Spleen (tissue), 11 donors: Measurements from ENCODE around the gene MACROD2. TPM values are rescaled to one million over a fixed set of nuclear protein-coding genes. Genes with fewer than 3 reads are reported as not detected.

Experiments used
- DNase-seq: peaks from one replicate; pipeline ENCODE4 v3.0.0-alpha.2; 2020
- H3K27ac ChIP-seq, 8 donors: fragments of 200-600 bp; sonication (generic) in 7 of 8; 1 replicate in 4 of 8; 2 replicates in 4 of 8; pipeline versions ENCODE4 v1.5.0 to v1.8.0; 2016 to 2021; ENCODE audit warnings: inconsistent platforms in 4 of 8, mild to moderate bottlenecking in 4 of 8, moderate library complexity in 1 of 8
- H3K27me3 ChIP-seq, 7 donors: fragments of 200-600 bp; sonication (generic) in 6 of 7; replicated peaks in 1 of 7; 1 replicate in 4 of 7; 2 replicates in 3 of 7; pipeline versions ENCODE4 v1.5.0 to v1.8.0; 2016 to 2021; ENCODE audit warnings: inconsistent platforms in 3 of 7, mild to moderate bottlenecking in 1 of 7
- H3K36me3 ChIP-seq, 6 donors: fragments of 200-600 bp; sonication (generic) in 5 of 6; 1 replicate in 4 of 6; 2 replicates in 2 of 6; pipeline versions ENCODE4 v1.5.0 to v1.8.0; 2016 to 2021; ENCODE audit warnings: inconsistent platforms in 2 of 6
- H3K4me1 ChIP-seq, 6 donors: fragments of 200-600 bp; sonication (generic) in 5 of 6; 1 replicate in 3 of 6; 2 replicates in 3 of 6; pipeline versions ENCODE4 v1.5.0 to v1.8.0; 2016 to 2021; ENCODE audit warnings: inconsistent platforms in 3 of 6
- H3K4me3 ChIP-seq, 8 donors: fragments of 200-600 bp; sonication (generic) in 7 of 8; 1 replicate in 4 of 8; 2 replicates in 4 of 8; pipeline versions ENCODE4 v1.5.0 to v1.8.0; 2016 to 2021; ENCODE audit warnings: inconsistent platforms in 4 of 8, mild to moderate bottlenecking in 4 of 8, moderate library complexity in 2 of 8
- H3K9me3 ChIP-seq, 8 donors: fragments of 200-600 bp; sonication (generic) in 7 of 8; 1 replicate in 4 of 8; 2 replicates in 4 of 8; pipeline versions ENCODE4 v1.5.0 to v1.8.0; 2016 to 2021; ENCODE audit warnings: inconsistent platforms in 4 of 8
- CTCF ChIP-seq, 11 experiments: fragments of 200-600 bp in 7 of 11; fragments of 450-650 bp in 4 of 11; sonication (generic) in 4 of 11; IDR thresholded peaks in 8 of 11; conservative IDR thresholded peaks in 3 of 11; 1 replicate in 7 of 11; 2 replicates in 4 of 11; pipeline versions ENCODE4 v1.4.0 to v1.8.0; 2016 to 2021; ENCODE audit warnings: antibody characterized with exemption in 11 of 11, inconsistent platforms in 4 of 11, mild to moderate bottlenecking in 1 of 11
- POLR2A ChIP-seq, 3 donors: fragments of 450-650 bp; IDR thresholded peaks; one replicate each; pipeline ENCODE4 v1.5.1; 2017; ENCODE audit warnings: antibody characterized with exemption in 3 of 3, mild to moderate bottlenecking in 1 of 3
- POLR2AphosphoS5 ChIP-seq, 3 donors: sonication (generic); formaldehyde crosslinking; IDR thresholded peaks; one replicate each; pipeline ENCODE4 v1.5.1; 2017; ENCODE audit warnings: antibody characterized with exemption in 3 of 3
- WGBS, 5 donors: extraction: QIAGEN DNeasy Blood & Tissue Kit in 3 of 5; methylation state at CpG; one replicate each; pipeline versions ENCODE4 v1.1.5 to v1.1.7; 2013 to 2018; 5-methylcytosine and 5-hydroxymethylcytosine counted together
- intact Hi-C: fragments of 100-400 bp; cut with DNase I; formaldehyde crosslinking; loops from one replicate; pipeline ENCODE4 v1.15.0; 2023; ENCODE audit warnings: low total_unique reads
- polyA plus RNA-seq, 3 donors: library from polyadenylated mRNA; stranded (reverse); fragments of 200-250 nt; gene quantifications; one replicate each; pipeline ENCODE4 v1.2.1, GENCODE V29; 2013
- total RNA-seq, 7 donors: library from RNA; depleted of rRNA in 3 of 7; stranded (reverse); fragments of >200 nt in 3 of 7; fragmentation: NEBNext Ultra II Directional in 4 of 7; extraction: Animal tissue kit (Norgen Biotek cat#: 25700) in 4 of 7; gene quantifications; one replicate each; pipeline versions ENCODE4 v1.1.0 to v1.2.1, GENCODE V29; 2016 to 2021
- donor health status: healthy with polysubstance abuse.
- donor health status: DM: no; HTN: no; CAD: no; lungs with moderate emphysema.
- donor health status: DM: no; HTN: no; CAD: no.
- donor health status: Bipolar disorder and iron deficiency.
- donor health status: healthy.
- donor health status: DM: no; HTN: no; CAD: no.
- donor health status: DM: yes; HTN: yes; CAD: no.

Gene MACROD2
- total and polyA plus RNA-seq, 10 donors: 1.5 to 4.7 (median 3.4) TPM

GRCh38 chr20:15550116-15550870, 1555.0 kb downstream of the MACROD2 start:
- Histone ChIP-seq H3K9me3 (peaks cover 0 to 52% (median 39%) of the 10 kb centered on the region in 8 donors), H3K36me3 (no peaks in the 10 kb centered on the region), H3K27ac (no peak overlapping the region), H3K4me1 (no peaks in the 10 kb centered on the region), H3K27me3 (no peaks in the 10 kb centered on the region), H3K4me3 (no peak overlapping the region)
- DNase-seq: no peak
- intact Hi-C loops: no loop called here
- WGBS, 5 donors: 81 to 93% (median 87%) methylated on average over 2 of the region's 2 CpGs
- TF ChIP-seq CTCF (IDR thresholded peaks at IDR 0.05 in 8 of 11, conservative IDR thresholded peaks at IDR 0.05 in 3 of 11): no peak

GRCh38 chr20:15555913-15556312, 1560.6 kb downstream of the MACROD2 start:
- no peak for DNase-seq
- H3K36me3 ChIP-seq: no peaks in the 10 kb centered on the region
- no peak overlapping the region for H3K27ac ChIP-seq
- no peaks in the 10 kb centered on the region for H3K27me3 ChIP-seq
- H3K4me1 ChIP-seq: no peaks in the 10 kb centered on the region
- H3K4me3 ChIP-seq: no peak overlapping the region
- WGBS, 5 donors: 32 to 64% (median 51%) methylated on average over 2 of the region's 2 CpGs
- intact Hi-C loops: no loop called here
- H3K9me3 ChIP-seq: peaks cover 0 to 38% (median 34%) of the 10 kb centered on the region in 8 donors
- TF ChIP-seq CTCF (IDR thresholded peaks at IDR 0.05 in 8 of 11, conservative IDR thresholded peaks at IDR 0.05 in 3 of 11): no peak
- no peak for TF ChIP-seq POLR2A (IDR thresholded peaks at IDR 0.05)
- TF ChIP-seq POLR2AphosphoS5 (IDR thresholded peaks at IDR 0.05): no peak

- H3K4me1 ChIP-seq: no peaks in the 10 kb centered on the region
- TF ChIP-seq POLR2A (IDR thresholded peaks at IDR 0.05) (no peak), CTCF (IDR thresholded peaks at IDR 0.05 in 8 of 11, conservative IDR thresholded peaks at IDR 0.05 in 3 of 11) (no peak)
- no peaks in the 10 kb centered on the region for H3K36me3 ChIP-seq
- WGBS, 5 donors: 56 to 83% (median 76%) methylated on average over 1 of the region's 1 CpG
- no peaks in the 10 kb centered on the region for H3K27me3 ChIP-seq
- H3K4me3 ChIP-seq: no peak overlapping the region
- peaks cover 0 to 29% (median 25%) of the 10 kb centered on the region in 8 donors for H3K9me3 ChIP-seq
- no peak for DNase-seq
- intact Hi-C loops: no loop called here
- H3K27ac ChIP-seq: no peak overlapping the region
Measured at GRCh38 chr20:15556869-15557268, 1561.6 kb downstream of the MACROD2 start.

- 83 to 95% (median 88%) methylated on average over 3 of the region's 3 CpGs for WGBS, 5 donors
Measured at GRCh38 chr20:15561070-15561569, 1565.8 kb downstream of the MACROD2 start.

More at GRCh38 chr20:15561070-15561569, 1565.8 kb downstream of the MACROD2 start:
- TF ChIP-seq POLR2A (IDR thresholded peaks at IDR 0.05) (no peak), CTCF (IDR thresholded peaks at IDR 0.05 in 8 of 11, conservative IDR thresholded peaks at IDR 0.05 in 3 of 11) (no peak), POLR2AphosphoS5 (IDR thresholded peaks at IDR 0.05) (no peak)
- Histone ChIP-seq H3K27ac (no peak overlapping the region), H3K4me3 (no peak overlapping the region), H3K36me3 (no peaks in the 10 kb centered on the region), H3K9me3 (no peaks in the 10 kb centered on the region), H3K4me1 (no peaks in the 10 kb centered on the region), H3K27me3 (no peaks in the 10 kb centered on the region)
- intact Hi-C loops: no loop called here
- no peak for DNase-seq
